ENCODE measurements around the gene TM2D3. TPM values are rescaled to one million over a fixed set of nuclear protein-coding genes. Genes with fewer than 3 reads are reported as not detected.

The TM2D3 gene
- total and polyA plus RNA-seq, 2 of the 8 experiments (the other 6 are each of a cell fraction or from before 2014, with no cell fraction given): 26.4 to 28.0 TPM

DNA sequence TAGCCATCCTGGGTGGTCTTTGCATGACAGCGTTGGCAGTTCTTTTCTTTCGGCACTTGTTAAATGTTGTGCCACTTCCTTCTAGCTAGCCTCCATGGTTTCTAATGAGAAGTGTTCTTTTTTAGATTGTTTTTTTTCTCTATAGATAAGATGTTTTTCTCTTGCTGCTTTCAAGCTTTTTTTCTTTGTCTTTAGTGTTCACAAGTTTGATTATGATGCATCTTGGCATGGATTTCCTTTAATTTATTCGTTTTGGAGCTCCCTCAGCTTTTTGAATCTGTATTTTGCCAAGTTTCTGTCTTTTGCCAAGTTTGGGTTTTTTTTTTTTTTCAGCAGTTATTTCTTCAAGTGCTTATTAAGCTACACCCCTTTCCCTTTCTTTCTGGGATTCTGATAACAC, 53.1 kb downstream of the TM2D3 start:
- no peak overlapping the region for H4K91ac ChIP-seq (replicated peaks; ENCODE audit: insufficient read length, low read length)
- peaks cover 0 to 3% (median 0%) of the 10 kb centered on the region in 4 experiments; a peak in 2 of 7 replicates for H3K4me1 ChIP-seq (replicated peaks in 1 of 4; ENCODE audit: control insufficient read depth in 3 of 4, insufficient read depth in 4 of 4, low read length in 3 of 4)
- TF ChIP-seq SIN3A (conservative IDR thresholded peaks at IDR 0.05 in 1 of 2, IDR thresholded peaks at IDR 0.05 in 1 of 2; ENCODE audit: low read depth in 1 of 2, low read length in 2 of 2) (no peak), ATF2 (IDR thresholded peaks at IDR 0.05; ENCODE audit: low read length) (no peak), KDM5A (IDR thresholded peaks at IDR 0.05; ENCODE audit: low read length) (no peak), CBX8 (IDR thresholded peaks at IDR 0.05; ENCODE audit: borderline replicate concordance, low read depth, low read length) (no peak)
- no peak overlapping the region for H3K18ac ChIP-seq (ENCODE audit: extremely low read depth, low read length)
- H2BK5ac ChIP-seq (ENCODE audit: low read depth, low read length): no peak overlapping the region
- 84% methylated on average over 3 of the region's 3 CpGs; no CpG with 5 or more reads in 1 of the 2 experiments for WGBS, 2 experiments (ENCODE audit: extremely low coverage in 1 of 2, insufficient coverage in 1 of 2, insufficient read length in 1 of 2, insufficient replicate concordance in 2 of 2, low coverage in 1 of 2, low lambda C conversion rate in 2 of 2, missing lambda C conversion rate in 1 of 2)
- FAIRE-seq (no peak), DNase-seq (ENCODE audit: low read depth in 1 of 2, low spot score in 2 of 2) (no peak)
- no peak overlapping the region for H3K56ac ChIP-seq (replicated peaks; ENCODE audit: insufficient read length, low read depth, low read length)
- no peak overlapping the region for H2BK20ac ChIP-seq (ENCODE audit: low read length)
- no peaks in the 10 kb centered on the region for H3K23me2 ChIP-seq (ENCODE audit: low read depth, low read length)
- H4K8ac ChIP-seq (ENCODE audit: extremely low read depth, insufficient read depth, low read length): no peak overlapping the region
- no peak overlapping the region for H3K4me2 ChIP-seq (ENCODE audit: insufficient read depth in 1 of 2, low read depth in 2 of 2, low read length in 2 of 2)
- no peak overlapping the region for H3K14ac ChIP-seq (ENCODE audit: insufficient read length)
- H3K79me2 ChIP-seq (ENCODE audit: control insufficient read depth in 1 of 2, insufficient read depth in 2 of 2, low read length in 2 of 2): no peaks in the 10 kb centered on the region
- H3K27ac ChIP-seq (ENCODE audit: low read depth, low read length): no peak overlapping the region
- 0 out of 2 replicates have a peak overlapping the region, but pooled peaks have one; percentile 15 for H2AFZ ChIP-seq (ENCODE audit: low read length)
- CTCF ChIA-PET (ENCODE audit: partially characterized antibody): no interaction called here
- H3K79me1 ChIP-seq (ENCODE audit: low read depth, low read length): no peaks in the 10 kb centered on the region
- H2BK120ac ChIP-seq (replicated peaks; ENCODE audit: low read depth, low read length): no peak overlapping the region
- POLR2A ChIA-PET (ENCODE audit: partially characterized antibody): no interaction called here
- no peak overlapping the region for H2BK12ac ChIP-seq (ENCODE audit: low read depth, low read length)
- no peak overlapping the region for H3K4me3 ChIP-seq (ENCODE audit: extremely low read depth in 1 of 4, insufficient read depth in 2 of 4, low read depth in 3 of 4, low read length in 4 of 4)
- no peak overlapping the region for H2BK15ac ChIP-seq (ENCODE audit: low read length)
- H2AK5ac ChIP-seq (ENCODE audit: low read depth, low read length): no peak overlapping the region
- H3K4ac ChIP-seq (replicated peaks; ENCODE audit: insufficient read length, low read depth, low read length): no peak overlapping the region
- no peaks in the 10 kb centered on the region for H4K20me1 ChIP-seq (replicated peaks in 1 of 2; ENCODE audit: control insufficient read depth in 1 of 2, insufficient read depth in 2 of 2, low read length in 2 of 2)
- no peak overlapping the region for H3K9ac ChIP-seq (replicated peaks in 1 of 4; ENCODE audit: extremely low read depth in 1 of 4, low read depth in 3 of 4, low read length in 3 of 4)
- no peaks in the 10 kb centered on the region for H3K36me3 ChIP-seq (ENCODE audit: control insufficient read depth in 2 of 4, insufficient read depth in 4 of 4, low read length in 3 of 4)
- H4K5ac ChIP-seq (ENCODE audit: insufficient read length, low read depth, low read length): no peak overlapping the region
- H3K27me3 ChIP-seq (replicated peaks in 1 of 4; ENCODE audit: control insufficient read depth in 3 of 4, extremely low read depth in 1 of 4, insufficient read depth in 3 of 4, low read length in 3 of 4): peaks cover 0 to 2% (median 0%) of the 10 kb centered on the region in 4 experiments; a peak in 1 of 7 replicates
- no peak overlapping the region for H3K23ac ChIP-seq (ENCODE audit: insufficient read length)
- no peaks in the 10 kb centered on the region for H3K9me3 ChIP-seq (ENCODE audit: insufficient read depth in 2 of 2, low read depth in 1 of 2, low read length in 1 of 2)
